GM21528 (cell line): ENCODE measurements around the gene OR52E6.
A peak's percentile ranks its signal among the peaks of the same experiment; 100 is the strongest.

Source experiments
- ATAC-seq: cut with Tn5 transposase; IDR thresholded peaks from one replicate; pipeline ENCODE4 v1.9.1; 2021; ENCODE audit warnings: mild to moderate bottlenecking, moderate library complexity; ENCODE audit not compliant: unreplicated experiment, low FRiP score

Gene OR52E6

DNA sequence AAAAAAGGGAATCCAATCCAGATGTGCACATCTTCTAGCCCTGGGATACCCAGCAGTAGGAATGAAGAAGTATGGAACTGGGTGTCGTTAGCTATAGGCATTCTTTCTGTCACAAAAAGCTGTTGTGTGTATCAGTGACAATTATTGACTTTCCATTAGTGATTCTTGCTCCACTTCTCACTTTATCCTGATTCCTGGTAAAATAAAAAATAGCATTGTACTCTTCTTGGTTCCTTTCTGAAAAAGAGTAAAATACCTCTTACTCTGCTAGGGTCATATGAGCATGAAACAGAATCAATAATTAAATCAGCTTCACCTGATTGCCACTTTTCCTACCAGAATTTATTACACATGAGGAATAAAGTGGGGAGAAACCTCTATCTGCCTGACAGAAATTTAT, at the start of gene OR52E6:
TSS of gene OR52E6 (minus strand) at position 101 of the 400 bp plus-strand sequence. CDS start at position 101, 0 bp downstream.
- ATAC-seq, result no peak

DNA sequence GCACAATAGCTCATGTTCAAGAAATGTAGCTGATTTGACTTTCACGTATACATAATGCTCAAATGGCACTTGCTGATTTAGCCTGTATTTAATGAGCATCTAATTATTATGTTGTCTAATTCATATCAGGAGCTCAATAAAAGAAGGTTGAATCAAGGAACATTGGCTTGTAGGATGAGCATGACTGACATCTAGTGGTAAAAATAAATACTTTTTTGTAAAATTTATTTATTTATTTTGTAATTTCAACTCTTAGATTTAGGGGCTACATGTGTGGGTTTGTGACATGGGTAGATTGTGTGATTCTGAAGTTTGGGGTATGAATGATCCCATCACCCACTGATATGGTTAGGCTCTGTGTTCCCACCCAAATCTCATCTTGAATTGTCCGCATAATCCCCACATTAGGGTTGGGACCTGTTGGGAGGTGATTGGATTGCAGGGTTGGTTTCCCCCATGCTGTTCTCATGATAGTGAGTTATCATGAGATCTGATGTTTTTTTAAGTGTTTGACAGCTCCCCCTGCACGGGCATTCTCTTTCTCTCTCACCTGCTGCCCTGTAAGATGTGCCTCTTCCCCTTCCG, 49.6 kb upstream of the OR52E6 start:
- no peak for ATAC-seq

GRCh38 chr11:5887661-5888060, 46.0 kb upstream of the OR52E6 start:
- ATAC-seq, result no peak

DNA sequence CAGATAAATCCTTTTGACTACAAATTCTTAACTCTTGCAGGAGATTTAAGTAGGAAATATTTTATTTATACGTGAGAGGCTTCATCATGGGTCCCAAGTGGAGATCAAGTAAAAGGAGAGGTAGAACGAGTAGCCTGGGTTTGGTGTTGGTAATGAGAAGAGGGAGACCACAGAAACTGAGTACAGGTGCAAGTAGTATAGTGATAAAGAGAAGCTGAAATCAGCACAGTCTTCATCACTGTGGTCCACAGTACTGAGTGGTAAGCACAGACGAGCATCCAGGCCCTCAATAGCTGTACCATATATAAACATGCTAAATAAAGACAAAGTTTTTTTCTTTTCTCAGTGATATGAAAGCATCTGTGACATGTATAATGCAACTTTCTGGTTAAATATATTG, 45.5 kb upstream of the OR52E6 start:
- no peak for ATAC-seq

DNA sequence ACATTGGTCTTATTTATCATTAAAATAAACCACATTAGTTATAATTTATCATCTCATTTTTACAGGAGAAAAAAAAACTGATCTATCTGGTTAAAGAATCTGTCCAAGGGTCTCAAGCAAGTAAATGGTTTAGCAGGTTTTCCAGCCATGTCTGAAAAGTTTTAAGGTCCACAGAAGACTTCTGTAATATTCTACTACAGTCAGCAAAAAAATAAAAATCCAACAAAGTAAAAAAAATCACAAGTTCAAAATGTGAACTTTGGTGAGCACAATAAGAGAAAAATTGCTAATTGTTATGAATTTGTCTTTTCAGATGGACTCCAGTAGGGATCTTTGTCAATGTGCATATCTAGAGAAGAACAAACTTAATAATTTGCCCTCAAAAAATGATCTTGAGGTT, 40.1 kb upstream of the OR52E6 start:
- no peak for ATAC-seq

DNA sequence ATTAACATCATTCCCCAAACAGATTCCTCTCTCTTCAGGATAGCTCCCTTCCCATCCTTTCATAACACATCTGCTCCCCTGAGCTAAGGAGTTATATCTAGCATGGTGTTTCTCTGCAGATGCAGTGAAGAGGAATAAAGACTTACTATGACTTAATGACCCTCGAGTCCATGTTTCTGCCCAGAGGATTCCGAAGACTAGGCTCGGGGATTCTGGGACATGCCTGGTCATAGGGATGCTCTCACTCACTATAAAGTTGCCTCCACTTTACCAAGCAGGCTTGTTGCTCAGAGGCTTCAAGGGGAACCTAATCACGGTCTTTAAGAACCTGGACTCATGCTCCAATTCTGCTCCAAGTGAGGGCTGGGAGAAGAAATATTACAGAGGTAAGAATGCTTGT, 38.6 kb upstream of the OR52E6 start, which contains the start of gene OR52E4:
TSS of gene OR52E4 (plus strand) at position 301 of the 400 bp plus-strand sequence. CDS start 3,664 bp downstream, outside the sequence.
- no peak for ATAC-seq

DNA sequence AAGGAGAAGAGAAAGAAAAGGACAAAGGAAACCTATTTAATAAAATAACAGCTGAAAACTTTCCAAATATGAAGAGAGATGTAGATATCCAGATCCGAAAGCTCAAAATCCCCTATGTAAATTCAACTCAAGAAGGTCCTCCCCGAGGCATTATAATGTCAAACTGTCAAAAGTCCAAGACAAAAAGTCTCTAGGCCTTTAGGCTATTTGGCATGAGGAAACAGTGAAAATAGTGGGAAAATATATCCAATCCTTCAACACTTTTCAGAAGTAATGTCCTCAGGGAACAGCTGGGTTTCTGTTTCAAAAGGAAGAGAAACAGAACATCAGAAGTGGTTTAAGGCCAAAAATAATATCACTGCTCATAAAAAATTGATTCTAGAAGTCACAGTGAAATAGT, 36.9 kb upstream of the OR52E6 start:
- no peak for ATAC-seq

GRCh38 chr11:5865826-5866225, 24.1 kb upstream of the OR52E6 start:
- no peak for ATAC-seq

DNA sequence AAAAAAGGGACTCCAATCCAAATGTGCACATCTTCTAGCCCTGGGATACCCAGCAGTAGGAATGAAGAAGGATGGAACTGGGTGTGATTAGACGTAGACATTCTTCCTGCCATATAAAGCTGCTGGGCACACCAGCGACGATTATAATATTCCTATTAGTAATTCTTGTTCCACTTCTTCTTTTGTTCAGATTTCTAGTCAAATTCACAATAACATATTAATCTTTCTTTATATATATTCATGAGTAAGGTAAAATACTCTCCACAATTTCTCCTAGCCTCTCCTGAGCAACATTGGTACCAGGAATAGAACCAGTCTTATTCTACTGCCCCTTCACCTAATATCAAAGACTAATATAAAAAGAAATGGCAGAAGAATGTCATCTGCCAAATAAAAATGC, 15.9 kb upstream of the OR52E6 start, which contains the start of gene OR52E8:
TSS of gene OR52E8 (minus strand) at position 101 of the 400 bp plus-strand sequence. CDS start at position 101, 0 bp downstream.
- no peak for ATAC-seq

- no peak for ATAC-seq
Measured at GRCh38 chr11:5851002-5851401, 9.3 kb upstream of the OR52E6 start.

DNA sequence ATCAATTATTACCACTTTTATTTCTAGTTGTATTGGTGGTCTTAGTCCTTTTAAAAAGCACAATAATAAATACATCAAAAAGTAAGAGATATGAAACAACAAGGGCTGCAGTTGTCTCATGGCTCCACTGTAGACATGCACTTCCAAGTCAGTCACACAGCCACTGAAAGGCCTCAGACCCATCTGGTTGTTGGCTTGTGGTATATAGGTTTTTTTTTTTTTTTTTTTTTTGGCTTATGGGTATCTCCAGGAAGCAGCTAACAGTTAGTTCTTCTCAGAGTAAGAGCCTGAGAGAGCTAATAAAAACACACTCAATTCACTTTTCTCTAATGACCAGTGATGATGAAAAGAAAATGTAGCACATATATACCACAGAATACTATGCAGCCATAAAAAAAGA, 6.0 kb upstream of the OR52E6 start:
- ATAC-seq, result no peak

GRCh38 chr11:5846701-5847100, 5.0 kb upstream of the OR52E6 start:
- no peak for ATAC-seq

DNA sequence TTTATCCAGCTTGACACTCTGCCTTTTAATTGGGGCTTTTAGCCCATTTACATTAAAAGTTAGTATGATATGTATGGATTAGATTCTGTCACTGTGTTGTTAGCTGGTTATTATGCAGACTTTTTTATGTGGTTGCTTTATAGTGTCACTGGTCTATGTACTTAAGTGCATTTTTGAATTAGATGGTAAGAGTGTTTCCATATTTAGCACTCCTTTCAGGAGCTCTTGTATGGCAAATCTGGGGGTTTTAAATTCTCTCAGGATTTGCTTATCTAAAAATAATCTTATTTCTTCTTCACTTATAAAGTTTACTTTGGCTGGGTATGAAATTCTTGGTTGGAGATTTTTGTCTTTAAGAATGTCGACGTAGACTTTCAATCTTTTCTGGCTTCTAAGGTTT, 4.0 kb downstream of the OR52E6 start:
- ATAC-seq, result no peak

- ATAC-seq, result no peak
Measured at GRCh38 chr11:5833446-5833845, 8.3 kb downstream of the OR52E6 start.

DNA sequence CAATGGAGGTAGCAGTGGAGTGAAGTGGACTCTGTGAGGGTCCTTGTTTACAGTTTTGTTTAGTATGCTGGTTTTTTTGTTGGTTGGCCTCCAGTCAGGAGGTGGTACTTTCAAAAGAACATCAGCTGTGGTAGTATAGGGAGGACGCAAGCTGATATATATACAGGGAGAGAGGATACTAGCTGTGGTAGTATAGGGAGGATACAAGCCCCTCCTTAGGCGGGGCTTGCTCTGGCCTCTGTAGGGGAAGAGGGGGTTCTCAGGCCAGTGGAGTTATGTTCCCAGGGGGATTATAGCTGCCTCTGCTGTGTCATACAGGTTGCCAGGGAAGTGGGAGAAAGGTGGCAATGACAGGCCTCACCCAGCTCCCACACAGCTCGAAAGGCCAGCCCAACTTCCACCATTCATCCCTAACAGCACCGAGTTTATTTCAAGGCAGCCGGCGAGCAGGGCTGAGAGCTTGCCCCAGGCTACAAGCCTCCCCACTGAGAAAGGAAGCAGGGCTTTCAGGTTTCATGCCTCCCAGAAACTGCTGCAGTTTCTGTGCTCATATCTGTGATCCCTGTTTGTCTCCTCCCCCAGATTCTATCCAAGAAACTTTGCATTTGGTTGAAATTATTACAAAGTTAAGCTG, 10.4 kb downstream of the OR52E6 start:
- no peak for ATAC-seq

DNA sequence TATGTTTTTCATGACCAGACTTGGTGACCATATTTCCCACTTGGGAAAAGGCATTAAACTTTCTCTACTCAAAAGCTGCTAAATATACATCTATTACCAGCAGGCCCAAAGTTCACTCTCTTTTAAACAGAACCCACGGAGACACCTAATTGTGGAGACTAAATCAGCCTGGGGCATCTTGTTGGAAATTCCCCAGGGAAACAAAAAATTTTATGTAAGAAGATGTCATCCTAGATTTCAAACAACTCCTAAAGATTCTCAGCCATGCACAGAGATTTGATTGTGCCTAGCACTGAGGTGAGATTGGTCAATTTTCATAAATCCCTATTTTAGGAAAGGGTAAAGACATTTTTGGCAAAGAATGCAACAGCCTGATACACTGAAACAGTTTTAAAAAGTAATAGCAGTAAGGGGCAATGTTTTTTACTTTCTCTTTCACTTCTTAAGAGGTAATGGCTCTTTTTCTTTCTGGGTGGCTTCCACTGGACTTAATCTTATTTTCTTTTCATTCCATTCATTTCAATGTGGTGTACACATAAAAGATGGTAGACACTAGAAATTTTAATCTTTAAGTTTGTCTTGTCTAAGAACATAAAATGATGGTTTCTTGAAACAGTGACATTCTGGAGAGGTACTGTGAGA, 23.3 kb downstream of the OR52E6 start:
- peak; percentile 67 for ATAC-seq

DNA sequence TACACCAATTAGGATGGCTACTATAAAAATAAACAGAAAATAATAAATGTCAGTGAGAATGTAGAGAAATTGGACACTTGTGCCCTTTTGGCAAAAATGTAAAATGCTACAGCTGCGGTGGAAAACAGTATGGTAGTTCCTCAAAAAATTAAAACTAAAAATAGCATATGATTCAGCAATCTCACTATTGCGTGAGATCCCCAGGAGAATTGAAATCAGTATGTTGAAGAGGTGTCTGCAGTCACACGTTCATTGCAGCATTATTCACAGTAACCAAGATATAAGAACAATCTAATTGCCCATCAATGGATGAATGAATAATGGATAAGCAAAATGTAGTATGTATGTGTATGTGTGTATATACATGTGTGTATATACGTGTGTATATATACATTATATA, 26.2 kb downstream of the OR52E6 start:
- ATAC-seq, result no peak

GRCh38 chr11:5809905-5810795, 31.5 kb downstream of the OR52E6 start:
- no peak for ATAC-seq

DNA sequence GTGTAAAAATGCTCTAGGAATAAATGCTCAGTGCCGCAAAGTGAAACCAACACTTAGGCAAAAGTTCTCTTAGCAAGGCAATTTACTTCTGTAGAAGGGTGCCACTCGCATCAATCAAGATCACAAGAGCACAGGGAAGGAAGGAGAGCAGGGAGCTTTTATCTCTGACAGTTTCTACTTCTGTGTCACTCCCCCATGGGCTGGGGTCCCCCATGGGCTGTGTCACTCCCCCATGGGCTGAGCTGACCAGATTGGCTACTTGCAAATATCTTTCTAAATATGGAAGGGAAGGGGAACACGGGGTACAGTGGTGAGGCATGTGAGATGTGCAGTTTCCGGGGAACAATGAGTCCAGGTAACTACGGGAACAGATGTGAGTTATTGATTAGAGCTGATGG, 32.6 kb downstream of the OR52E6 start:
- ATAC-seq, result peak; percentile 30

GRCh38 chr11:5808500-5809121, 33.1 kb downstream of the OR52E6 start, which contains the start of gene OR52N2:
OR52N2 (plus strand) TSS chr11:5808924; CDS start chr11:5820336, 11,412 bp downstream.
- peak; percentile 93 for ATAC-seq
